ENCODE results near the gene SLC37A1. TPM values are rescaled to one million over a fixed set of nuclear protein-coding genes. Genes with fewer than 3 reads are reported as not detected.

Gene SLC37A1
- total and polyA plus RNA-seq, 9 of the 15 experiments (the other 6 are each of a cell fraction or from before 2014, with no cell fraction given) = 0.06 to 3.4 (median 0.40) TPM

DNA sequence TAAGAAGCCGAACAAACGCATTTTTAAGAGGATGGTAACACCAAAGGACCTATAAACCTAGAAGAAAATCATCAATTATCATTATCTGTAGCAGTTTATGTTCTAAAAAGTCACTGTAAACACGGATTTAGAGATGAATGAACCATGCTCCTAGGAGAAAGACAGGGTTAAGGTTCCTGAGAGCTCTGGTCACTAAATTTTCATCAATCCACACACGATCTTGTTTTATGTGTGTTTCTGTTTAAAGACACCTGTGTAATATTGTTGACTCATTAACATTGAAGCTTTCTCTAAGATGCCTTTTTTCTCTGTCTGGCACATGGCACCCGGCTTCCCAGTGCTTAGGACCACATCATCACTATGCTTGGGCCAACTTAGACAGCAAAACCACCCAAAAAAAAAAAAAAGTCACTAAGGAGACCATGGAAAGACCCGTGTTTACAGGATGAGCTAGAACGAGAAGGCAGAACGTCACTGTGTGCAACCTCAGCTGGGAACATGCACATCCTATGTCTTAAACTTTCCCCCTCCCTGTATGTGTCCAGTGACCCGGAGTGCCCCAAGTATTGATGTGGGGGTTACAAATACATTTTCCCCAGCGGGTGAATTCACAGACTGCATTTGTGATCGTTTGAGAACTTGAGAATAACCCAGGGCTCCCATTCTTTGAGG is 84.0 kb downstream of the SLC37A1 start (continued):
- TF ChIP-seq MAFG (tag; conservative IDR thresholded peaks at IDR 0.05) (no peak), ZNF584 (CRISPR knock-in tag; IDR thresholded peaks at IDR 0.05; ENCODE audit: low read depth) (no peak), SRSF3 (IDR thresholded peaks at IDR 0.05; ENCODE audit: insufficient read depth, low read length) (no peak), ZNF668 (CRISPR knock-in tag; IDR thresholded peaks at IDR 0.05) (no peak), MYNN (IDR thresholded peaks at IDR 0.05) (no peak), MYNN (CRISPR knock-in tag; IDR thresholded peaks at IDR 0.05) (no peak), SRSF9 (IDR thresholded peaks at IDR 0.05; ENCODE audit: borderline replicate concordance, low read depth, low read length) (no peak), PCBP2 (IDR thresholded peaks at IDR 0.05; ENCODE audit: low read depth, low read length, poor library complexity, severe bottlenecking) (no peak)

GRCh38 chr21:42598159-42598735 is 84.6 kb downstream of the SLC37A1 start:
- no TSS peak for BruUV-seq (replicated peaks)
- H3K9me1 ChIP-seq (ENCODE audit: control insufficient read depth, insufficient read depth, low read length) = peaks cover 3% of the 10 kb centered on the region
- no peak for ATAC-seq
- ChIA-PET POLR2A (interaction anchor here (0.6 to 0.7 kb wide), 2 partner anchors 9 to 10 kb away, joined by 3 read pairs; no protein-coding TSS in a partner anchor), CTCF (ENCODE audit: low intra/inter-chr PET ratio) (no interaction called here)
- H4K20me1 ChIP-seq (replicated peaks; ENCODE audit: control insufficient read depth, insufficient read depth, low read length) = no peaks in the 10 kb centered on the region
- no peak overlapping the region for H3K4me2 ChIP-seq (ENCODE audit: insufficient read depth, low read length)
- H3K9me3 ChIP-seq (replicated peaks; ENCODE audit: control insufficient read depth, insufficient read depth, low read depth, low read length) = no peaks in the 10 kb centered on the region; the same call in 1 of the 2 replicates
- H3K9ac ChIP-seq (ENCODE audit: insufficient read depth in 1 of 2, low read depth in 2 of 2, low read length in 2 of 2) = no peak overlapping the region
- H3K27ac ChIP-seq (ENCODE audit: extremely low read depth, low read depth, low read length) = no peak overlapping the region
- H3K36me3 ChIP-seq (ENCODE audit: control insufficient read depth, insufficient read depth, low read length) = no peaks in the 10 kb centered on the region
- H2AFZ ChIP-seq (ENCODE audit: low read depth, low read length) = no peak overlapping the region
- 4% methylated on average over 11 of the region's 11 CpGs for WGBS (ENCODE audit: insufficient coverage, low coverage, missing lambda C conversion rate)
- DNase-seq (ENCODE audit: extremely low read depth in 1 of 4, low spot score in 3 of 4) = no peak
- H3K4me3 ChIP-seq = no peak overlapping the region
- intact Hi-C loops (cut with micrococcal nuclease) (no loop called here), in situ Hi-C loops (cut with MboI) (loop anchor here (10.0 kb wide), 1 partner anchor 217 kb away; no protein-coding TSS in a partner anchor)
- H3K27me3 ChIP-seq (ENCODE audit: control insufficient read depth in 2 of 2, insufficient read depth in 2 of 2, low read length in 2 of 2) = peaks cover 53 to 67% of the 10 kb centered on the region in 2 experiments
- H3K79me2 ChIP-seq (ENCODE audit: control insufficient read depth, insufficient read depth, low read length) = no peaks in the 10 kb centered on the region
- H3K4me1 ChIP-seq (replicated peaks in 1 of 2; ENCODE audit: control insufficient read depth in 2 of 2, insufficient read depth in 2 of 2, low read length in 2 of 2) = peaks cover 0 to 4% of the 10 kb centered on the region in 2 experiments; a peak in 1 of 5 replicates
- FAIRE-seq = no peak
- TF ChIP-seq E2F4 (CRISPR knock-in tag; IDR thresholded peaks at IDR 0.05; ENCODE audit: low read depth) = no peak
- no peak for TF ChIP-seq ZNF644 (tag; IDR thresholded peaks at IDR 0.05; ENCODE audit: low read depth)
- TF ChIP-seq SRSF1 (IDR thresholded peaks at IDR 0.05; ENCODE audit: low read depth, low read length) = no peak
- TF ChIP-seq, protein P1, sequence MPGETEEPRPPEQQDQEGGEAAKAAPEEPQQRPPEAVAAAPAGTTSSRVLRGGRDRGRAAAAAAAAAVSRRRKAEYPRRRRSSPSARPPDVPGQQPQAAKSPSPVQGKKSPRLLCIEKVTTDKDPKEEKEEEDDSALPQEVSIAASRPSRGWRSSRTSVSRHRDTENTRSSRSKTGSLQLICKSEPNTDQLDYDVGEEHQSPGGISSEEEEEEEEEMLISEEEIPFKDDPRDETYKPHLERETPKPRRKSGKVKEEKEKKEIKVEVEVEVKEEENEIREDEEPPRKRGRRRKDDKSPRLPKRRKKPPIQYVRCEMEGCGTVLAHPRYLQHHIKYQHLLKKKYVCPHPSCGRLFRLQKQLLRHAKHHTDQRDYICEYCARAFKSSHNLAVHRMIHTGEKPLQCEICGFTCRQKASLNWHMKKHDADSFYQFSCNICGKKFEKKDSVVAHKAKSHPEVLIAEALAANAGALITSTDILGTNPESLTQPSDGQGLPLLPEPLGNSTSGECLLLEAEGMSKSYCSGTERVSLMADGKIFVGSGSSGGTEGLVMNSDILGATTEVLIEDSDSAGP (CRISPR knock-in tag; IDR thresholded peaks at IDR 0.05) = no peak
- TF ChIP-seq, protein P2, sequence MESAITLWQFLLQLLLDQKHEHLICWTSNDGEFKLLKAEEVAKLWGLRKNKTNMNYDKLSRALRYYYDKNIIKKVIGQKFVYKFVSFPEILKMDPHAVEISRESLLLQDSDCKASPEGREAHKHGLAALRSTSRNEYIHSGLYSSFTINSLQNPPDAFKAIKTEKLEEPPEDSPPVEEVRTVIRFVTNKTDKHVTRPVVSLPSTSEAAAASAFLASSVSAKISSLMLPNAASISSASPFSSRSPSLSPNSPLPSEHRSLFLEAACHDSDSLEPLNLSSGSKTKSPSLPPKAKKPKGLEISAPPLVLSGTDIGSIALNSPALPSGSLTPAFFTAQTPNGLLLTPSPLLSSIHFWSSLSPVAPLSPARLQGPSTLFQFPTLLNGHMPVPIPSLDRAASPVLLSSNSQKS (CRISPR knock-in tag; IDR thresholded peaks at IDR 0.05) = no peak
- no peak for TF ChIP-seq SIRT6 (IDR thresholded peaks at IDR 0.05; ENCODE audit: low read depth, low read length)
- no peak for TF ChIP-seq HNRNPL (IDR thresholded peaks at IDR 0.05; ENCODE audit: low read depth, low read length)
- TF ChIP-seq NCOR1 (IDR thresholded peaks at IDR 0.05) = no peak
- no peak for TF ChIP-seq TAF15 (IDR thresholded peaks at IDR 0.05; ENCODE audit: low read depth, low read length)
- TF ChIP-seq RBM39 (optimal IDR thresholded peaks at IDR 0.05; ENCODE audit: low read depth, low read length) = no peak

Measured in K562 (cell line).